HG02884 (cell line): ENCODE results near the gene ZNF101.
A peak's percentile ranks its signal among the peaks of the same experiment; 100 is the strongest.

ENCODE experiments used
- ATAC-seq: cut with Tn5 transposase; IDR thresholded peaks from one replicate; pipeline ENCODE4 v1.9.1; 2021; ENCODE audit warnings: mild to moderate bottlenecking, moderate library complexity; ENCODE audit not compliant: unreplicated experiment

The ZNF101 gene

DNA sequence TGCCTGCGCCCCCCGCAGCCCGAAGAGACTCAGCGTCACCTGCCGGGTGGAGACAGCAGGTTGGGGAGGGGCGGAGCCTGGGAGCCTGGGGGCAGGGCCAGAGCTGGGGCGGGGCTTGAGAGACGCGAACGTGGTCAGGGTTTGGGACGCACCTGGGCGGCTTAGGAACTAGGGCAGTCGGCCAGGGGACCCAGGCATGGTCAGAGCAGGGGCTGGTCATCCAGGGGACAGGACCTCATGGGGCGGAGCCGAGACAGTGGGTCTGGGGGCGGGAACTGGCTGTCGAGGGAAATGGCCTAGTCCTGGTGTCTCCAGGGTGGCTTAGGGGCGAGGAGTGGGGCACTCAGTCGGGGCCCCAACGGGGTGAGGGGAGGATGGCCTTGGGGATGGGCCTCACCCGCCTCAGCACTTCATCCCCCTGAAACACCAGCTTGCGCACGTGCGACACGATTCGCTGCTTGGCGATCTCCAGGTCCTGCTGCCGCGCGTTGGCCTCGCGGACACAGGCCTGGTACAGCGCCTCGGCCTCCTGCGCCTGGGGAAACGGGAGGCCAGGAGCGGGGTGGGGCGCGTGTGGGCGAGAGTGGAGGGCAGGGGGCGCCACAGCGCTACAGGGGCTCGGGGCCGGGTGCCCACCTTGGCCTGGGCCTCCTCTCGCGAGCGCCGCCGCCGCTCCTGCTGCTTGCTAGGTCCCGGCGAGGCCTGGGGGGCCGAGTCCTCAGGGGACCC lies 31.0 kb upstream of the ZNF101 start:
- ATAC-seq: no peak

DNA sequence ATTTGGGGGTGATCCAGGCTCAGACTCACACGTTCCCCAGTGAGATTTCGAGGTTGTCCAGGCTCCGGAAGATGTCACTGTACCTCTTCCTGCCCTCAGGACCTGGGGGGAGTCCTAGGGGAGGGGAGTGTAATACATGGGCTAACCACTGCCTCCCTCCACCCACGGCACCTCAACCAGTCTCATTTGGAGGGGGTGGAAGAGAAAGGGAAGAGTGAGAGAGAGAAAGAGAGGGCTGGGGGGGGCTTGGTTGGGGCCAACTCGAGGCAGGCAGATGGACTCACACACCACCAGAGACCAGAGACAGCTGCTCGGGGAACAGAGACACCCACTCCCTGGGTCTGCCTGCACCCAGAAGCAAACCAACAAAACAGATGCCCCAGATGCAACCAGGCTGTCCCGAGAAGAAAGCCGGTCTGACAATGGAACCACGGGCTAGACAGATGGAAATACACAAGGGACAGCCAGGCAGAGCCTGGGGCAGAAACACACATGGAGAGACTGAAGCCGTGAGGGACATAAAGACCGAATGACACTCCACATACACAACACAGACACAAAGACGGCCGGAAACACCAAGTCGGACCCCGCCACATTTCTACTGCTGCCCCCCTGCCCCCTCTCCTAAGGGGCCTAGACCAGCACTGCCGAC lies 26.0 kb upstream of the ZNF101 start:
- peak; percentile 38 for ATAC-seq

DNA sequence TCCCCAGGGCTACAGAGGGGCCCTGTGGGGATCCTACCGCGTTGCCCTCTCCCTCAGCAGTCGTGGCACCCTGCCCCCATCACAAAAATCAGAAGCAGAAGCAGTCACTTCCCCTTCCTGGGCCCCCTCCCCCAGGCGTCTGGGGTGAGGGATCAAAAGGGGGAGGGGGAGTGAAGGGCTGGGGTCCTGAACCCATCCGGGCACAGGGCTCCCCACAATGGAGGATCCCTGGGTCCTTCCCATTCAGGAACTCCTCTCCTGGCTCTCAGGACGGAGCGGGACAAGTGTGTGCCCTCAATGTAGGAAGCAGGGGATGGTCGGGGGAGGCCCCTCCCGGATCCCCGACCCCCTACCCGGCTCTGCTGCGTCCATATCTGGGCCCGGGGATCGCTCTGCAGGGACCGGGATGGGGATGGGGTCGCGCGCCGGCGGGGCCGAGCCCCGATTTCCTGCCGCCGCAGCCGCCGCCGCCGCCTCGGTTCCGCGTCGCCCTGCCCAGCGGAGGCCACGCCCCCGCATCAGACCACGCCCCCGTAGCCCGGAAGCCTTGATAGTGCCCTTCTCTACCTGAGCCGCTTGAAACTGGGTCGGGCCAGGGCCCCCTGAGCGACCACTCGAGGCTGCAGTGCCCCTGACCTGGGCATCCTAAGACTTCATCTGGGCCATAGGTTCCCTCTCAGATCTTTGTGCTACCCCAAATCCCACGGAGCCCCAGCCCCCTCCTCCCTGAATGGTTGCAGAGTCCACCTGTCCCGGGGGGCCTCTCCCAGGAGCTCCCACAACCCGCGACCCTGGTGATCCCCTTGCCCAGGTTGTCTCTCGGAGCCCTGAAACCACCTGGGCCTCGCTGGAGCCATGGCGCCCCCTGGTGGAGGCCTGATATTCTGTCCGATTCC lies 25.2 kb upstream of the ZNF101 start, which contains the start of gene GMIP:
Gene GMIP, minus strand, starts transcription at position 500 of the 896 bp plus-strand sequence. Its CDS starts 128 bp downstream, at position 372.
- peak; percentile 60 for ATAC-seq

DNA sequence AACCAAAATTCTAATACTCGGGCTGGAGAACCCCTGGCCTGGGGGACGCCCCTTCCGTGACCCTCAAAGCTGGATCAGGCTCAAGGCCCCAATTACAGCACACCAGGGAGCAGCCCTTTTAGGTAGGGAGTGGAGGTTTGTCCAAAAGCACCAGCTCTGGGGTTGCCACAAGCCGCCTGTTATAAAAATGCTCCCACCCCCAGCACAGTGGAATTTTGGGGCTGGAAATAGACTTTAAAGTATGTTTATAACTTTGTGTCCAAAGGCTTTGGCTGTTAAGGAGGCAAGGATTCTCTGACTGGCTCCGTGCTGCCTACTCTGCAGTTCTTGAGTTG lies 24.6 kb upstream of the ZNF101 start:
- ATAC-seq: no peak

DNA sequence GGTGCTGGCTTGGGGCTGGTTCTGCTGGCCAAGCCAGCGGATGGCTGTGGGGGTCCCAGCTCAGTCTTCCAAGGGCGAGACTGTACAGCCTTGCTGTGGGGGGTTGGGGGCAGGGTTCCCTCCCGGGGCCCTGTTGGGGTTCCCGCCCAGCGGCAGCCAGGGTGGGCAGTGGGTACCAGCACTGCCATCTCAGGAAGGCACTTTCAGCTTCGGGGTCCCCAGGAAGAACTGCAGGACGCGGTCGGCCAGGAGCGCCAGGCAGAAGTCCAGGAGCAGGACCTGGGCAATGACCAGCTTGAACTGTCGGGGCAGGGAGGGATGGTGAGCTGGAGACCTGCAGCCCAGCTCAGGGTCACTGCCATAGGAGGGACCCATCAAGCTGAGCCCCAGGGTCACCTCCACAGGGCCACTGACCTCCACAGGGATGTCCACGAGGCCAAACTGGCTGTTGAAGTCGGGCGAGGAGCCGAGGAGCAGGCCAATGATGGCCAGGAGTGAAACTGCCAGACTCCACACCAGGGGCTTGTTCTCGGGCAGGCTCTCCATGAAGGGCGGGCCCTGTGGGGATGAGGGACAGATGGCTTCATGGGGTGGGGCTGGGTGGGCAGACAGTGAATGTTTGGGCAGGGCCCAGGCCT lies 23.3 kb upstream of the ZNF101 start:
- no peak for ATAC-seq

DNA sequence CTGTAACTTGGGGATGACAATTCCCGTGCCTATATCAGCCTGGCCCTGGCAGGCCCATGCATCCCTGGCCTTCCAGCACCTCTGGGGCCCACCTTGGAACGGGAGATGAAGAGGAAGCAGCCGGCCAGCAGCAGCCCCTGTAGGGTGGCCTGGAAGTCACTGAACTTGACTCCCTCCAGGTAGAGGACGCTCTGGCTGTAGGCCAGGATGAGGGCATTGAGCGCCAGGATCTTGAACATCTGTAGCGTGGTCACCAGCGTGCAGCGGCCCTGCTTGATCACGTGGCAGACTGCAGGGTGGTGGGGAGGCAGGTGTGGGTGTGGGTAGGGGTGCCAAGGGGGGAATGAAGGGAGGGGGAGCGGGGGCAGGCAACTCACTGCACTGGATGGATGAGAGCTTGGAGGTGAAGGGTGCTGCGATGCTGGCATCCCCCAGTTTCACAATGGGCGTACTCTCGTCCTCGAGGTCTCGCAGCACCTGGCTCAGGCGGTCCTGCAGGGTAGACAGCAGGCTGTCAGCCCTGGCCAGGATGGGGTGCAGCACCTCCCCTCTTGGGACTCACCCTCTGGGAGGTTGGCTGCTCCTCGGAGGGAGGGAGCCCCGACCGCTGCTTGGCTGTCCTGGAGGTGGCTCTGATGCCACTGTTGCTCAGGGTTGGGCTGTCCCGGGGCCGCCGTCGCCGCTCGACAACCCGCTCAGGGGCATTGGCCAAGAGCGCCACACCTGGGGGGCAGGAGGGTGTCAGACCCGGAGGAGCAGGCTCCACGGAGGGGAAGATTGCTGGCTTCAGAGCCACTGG lies 21.4 kb upstream of the ZNF101 start:
- ATAC-seq: no peak

DNA sequence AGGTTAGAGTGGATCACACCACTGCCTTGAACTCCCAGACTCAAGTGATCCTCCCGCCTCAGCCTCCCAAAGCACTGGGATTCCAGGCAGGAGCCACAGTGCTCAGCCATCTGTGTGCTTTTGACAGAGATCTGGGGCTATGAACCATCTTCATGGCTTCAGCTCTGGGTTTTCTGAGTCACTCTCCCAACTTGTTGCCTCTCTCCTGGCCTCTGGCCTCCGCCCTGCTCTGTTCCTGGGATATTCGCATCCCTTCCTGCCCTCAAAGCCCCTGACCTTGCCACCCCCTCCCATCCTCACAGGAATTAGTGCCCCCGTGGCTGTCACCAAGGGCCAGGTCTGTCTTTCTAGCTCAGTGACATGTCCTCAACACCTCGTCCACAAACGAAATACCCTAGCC lies 19.5 kb upstream of the ZNF101 start:
- ATAC-seq: no peak

DNA sequence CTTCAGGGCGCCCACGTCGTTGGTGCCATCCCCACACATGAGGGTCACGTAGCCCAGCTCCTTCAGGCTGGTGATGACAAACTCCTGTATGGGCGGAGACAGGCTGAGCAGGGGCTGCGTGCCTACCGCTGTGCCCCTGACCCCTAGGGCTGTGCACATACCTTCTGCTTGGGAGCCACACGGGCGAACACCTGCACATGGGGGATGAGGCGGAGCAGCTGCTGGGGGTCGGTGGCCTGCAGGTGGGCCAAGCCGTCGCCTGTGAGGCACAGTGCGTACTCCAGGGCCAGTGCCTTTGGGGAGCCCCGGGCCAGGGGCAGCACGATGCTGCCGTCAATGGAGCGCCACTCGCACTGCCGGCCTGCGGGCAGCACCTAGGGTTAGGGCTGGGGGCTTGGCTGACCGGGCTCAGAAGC lies 19.1 kb upstream of the ZNF101 start:
- ATAC-seq: no peak

DNA sequence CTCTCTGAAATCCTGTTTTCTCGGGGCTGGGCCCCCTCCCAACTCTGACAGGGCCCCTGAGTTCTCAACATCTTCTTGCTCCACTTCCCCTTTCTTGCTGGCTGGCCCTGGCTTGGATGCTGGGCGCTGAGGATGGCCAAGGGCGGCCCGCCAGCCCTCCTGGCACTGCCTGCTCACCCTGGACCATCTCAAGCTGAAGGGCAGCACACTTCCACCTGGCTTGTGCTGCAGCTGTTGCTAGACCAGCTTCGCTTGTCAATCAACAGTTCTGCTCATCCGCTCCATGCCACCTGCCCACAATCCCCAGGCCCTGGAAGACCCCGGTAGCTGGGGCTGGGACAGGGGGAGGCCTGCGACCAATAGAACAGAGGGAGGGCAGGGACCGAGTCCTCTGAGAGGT lies 18.3 kb upstream of the ZNF101 start:
- no peak for ATAC-seq

DNA sequence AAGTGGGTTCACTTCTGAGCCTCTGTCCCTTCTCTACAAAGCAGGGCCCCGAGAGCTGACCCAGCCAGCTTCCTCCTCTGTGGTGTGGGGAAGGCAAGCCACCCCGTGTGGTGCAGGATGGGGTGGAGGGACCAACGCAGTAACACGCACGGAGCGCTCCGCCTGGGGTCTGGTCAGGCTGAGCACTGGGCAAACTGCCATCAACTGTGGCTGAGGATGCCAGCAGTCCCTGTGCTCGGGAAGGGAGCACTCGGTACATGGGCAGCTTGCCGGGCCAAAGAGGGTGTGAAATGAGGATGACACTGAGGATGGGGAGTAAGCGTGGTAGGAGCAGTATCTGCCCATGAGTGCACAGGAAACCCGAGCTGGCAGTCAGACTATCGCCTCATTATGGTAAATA lies 17.6 kb upstream of the ZNF101 start:
- ATAC-seq: no peak

DNA sequence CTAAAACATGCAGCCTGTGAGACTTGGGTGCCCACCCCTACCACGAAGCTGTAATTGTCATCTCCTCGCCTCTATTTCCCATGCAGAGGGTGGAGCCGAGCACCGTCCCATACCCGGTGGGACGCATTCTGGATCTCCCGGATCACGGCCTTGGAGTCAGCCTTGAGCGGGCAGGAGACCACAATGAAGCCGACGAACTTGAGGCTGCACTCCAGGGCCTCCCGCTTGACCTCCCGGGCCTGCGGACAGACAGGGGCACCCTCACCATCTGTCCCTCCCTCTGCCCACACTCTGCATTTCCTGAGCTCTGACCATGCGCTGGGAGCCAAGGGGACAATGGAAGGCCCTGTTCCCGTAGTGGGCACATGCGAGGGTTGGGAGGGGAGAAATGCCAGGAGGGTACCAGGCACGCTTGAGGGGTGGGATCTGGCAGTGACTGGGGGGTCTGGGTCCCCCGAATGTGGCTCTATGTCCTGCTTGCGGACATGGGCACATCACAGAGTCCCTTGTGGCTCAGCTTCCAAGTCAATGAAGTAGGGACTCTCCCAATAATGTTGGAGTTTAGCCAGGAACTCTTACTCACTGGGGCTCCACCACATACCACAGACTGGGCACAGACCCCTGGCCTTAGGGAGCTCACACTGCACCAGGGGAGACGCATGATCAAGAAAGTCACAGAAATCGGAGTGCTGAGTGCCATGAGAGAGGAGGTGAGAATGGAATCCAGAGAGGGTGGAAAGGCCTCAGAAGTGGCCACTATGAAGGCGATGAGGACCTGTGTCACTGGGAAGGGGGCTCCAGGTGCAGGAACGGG lies 15.9 kb upstream of the ZNF101 start:
- no peak for ATAC-seq

DNA sequence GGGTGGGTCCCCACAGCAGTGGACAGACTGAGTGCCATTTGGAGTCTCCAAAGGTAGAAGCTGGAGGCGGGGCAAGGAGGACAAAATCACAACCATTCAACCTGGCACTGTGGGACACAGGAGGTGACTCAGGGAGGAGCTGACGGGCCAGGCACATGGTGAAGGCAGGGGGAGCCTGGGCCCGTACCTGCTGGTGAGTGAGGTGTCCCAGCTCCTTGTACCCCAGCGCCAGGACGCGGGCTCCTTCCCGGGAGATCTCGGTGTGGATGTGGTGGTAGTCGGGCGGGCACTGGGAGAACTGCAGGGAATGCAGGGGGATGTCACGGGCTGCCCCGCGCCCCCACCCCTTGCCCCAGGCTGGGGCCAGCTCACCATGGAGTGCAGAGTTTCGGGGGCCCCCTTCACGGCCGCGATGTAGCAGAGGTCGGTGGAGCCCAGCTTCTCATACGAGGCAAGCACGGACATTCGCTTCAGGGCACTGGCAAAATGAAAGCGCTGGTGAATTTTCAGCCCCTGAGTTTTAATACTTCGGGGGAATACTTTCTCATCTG lies 15.0 kb upstream of the ZNF101 start:
- no peak for ATAC-seq

DNA sequence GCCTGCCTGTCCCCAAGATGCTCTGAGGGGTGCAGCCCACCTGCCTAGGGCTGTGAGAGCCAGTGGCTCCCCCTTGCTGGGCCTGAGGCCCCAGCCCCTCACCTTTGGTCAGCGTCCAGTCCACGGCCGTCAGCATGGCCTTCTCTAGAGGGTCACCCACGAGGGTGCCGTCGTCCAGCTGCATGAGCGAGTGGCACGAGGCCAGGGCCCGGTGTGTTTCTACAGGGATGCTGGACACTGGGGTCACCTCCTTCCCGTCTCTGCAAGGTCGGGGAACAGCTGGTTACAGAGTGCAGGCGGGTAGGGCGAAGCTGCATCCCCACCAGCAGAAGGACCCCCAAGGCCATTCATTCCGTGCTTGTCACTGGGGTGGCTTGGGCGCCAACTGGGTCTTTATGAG lies 14.2 kb upstream of the ZNF101 start:
- ATAC-seq: no peak

DNA sequence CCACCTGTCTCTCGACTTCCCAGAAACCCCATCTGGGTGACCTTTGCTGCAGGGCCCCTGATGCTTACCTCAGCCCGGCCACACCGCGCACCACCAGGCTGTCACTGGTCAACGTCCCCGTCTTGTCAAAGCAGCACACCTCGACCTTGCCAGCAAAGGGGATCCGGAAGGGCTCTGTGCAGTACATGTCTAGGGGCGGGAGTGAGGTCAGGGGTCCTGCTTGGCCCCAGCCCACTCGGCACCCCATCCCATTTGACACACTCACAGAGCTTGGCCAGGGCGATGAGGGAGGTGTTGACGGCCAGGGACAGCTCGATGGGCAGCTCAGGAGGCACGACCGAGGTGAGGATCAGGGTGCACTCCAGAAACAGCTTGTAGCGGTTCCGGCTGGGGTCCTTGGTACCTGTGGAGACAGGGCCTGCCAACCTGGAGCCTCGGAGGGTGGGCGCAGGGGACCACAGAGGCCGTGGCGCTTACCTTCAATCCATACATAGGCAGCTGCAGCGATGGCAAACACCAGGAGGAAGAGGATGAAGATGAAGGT lies 13.5 kb upstream of the ZNF101 start:
- ATAC-seq: no peak

DNA sequence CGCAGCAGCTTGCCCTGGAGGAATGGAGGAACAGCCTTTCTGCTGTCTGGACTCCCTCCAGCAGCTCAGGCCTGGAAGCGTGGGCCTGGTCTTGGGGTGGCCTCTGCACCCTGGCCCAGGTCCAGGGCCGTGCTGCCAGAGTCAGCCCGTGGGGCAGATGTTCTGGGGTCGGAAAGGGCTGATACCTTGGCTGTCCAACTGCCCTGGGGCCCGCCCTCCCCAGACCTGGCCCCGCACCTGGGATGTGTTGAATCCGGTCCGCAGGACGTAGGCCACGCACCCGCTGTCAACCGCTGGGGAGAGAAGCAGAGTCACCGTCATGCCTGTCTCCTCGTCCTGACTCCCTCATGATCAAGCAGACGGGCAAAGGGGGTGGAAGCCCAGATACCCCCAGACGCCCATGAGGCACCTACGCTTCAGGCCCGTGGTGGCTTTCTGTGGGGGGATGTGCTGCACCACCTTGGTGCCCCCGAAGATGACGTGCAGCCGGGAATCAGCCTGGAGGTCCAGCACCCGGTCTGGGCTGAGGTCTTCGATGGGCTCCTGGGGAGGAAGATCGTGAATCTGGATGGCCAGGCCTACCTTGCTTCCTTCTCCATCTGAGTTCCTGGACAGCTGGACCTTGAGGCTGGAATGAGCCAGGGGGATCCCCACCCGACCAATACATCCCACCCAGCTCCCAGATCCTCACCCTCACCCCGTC lies 12.8 kb upstream of the ZNF101 start:
- no peak for ATAC-seq

DNA sequence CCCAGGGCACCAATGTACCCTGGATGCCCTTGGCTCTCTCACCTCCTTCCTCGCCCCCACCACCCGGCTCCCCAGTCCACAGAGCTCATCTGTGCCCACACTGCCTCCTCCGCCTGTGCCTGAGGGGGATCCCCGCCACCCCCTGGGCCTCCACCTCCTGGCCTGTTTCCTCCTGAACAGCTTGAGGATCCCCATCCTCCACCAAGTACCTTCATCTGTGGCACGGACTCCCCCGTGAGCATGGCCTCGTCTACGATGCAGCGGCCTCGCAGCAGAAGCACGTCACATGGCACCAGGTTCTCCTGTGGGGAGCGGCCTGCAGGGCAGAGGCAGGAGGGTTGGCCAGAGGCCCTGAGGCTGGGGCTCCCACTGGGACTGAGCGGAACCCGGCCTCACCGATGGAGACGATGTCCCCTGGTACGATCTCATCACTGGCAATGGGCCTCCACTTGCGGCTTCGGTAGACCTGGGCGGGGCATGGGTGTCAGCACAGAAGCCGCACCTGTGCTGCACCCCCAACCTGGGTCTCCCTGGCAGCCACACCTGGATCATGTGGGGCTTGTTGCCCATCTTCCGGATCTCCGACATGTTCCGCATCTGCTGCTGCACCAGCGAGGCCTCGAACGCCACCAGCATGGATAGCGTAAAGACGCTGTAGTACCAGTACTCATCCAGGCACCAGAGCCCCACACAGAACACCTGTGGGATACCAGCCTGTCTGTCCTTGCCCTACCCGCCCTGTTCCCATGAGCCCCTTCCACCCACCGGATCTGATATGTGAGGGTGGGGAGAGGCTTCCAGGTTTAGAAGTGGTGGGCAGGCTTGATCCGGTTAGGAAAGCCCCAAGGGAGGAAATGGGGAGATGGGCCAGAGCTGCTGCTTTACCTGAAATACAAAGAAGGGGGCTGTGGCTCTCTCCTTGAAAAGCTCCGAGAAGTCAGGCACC lies 11.9 kb upstream of the ZNF101 start:
- ATAC-seq: no peak

DNA sequence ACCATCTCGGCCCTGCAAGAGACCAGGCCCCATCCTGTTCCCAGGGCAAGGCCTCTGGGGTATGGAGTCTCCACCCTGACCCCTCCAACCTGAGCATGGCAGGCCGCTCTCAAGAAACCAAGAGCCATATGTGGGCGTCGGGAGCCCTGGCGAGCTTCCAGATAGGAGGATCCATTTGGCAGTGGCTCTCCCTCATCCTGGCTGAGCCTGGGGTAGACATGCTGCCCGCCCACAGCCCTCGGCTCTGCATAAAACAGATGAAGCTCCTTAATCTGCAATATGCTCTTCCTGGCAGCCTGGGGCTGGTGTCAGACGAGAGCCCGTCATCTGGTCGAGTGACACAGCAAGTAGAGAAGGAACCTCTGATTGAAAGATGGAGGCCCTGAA lies 11.2 kb upstream of the ZNF101 start:
- no peak for ATAC-seq
